ENCODE results near the gene HNRNPH1.

The HNRNPH1 gene

DNA sequence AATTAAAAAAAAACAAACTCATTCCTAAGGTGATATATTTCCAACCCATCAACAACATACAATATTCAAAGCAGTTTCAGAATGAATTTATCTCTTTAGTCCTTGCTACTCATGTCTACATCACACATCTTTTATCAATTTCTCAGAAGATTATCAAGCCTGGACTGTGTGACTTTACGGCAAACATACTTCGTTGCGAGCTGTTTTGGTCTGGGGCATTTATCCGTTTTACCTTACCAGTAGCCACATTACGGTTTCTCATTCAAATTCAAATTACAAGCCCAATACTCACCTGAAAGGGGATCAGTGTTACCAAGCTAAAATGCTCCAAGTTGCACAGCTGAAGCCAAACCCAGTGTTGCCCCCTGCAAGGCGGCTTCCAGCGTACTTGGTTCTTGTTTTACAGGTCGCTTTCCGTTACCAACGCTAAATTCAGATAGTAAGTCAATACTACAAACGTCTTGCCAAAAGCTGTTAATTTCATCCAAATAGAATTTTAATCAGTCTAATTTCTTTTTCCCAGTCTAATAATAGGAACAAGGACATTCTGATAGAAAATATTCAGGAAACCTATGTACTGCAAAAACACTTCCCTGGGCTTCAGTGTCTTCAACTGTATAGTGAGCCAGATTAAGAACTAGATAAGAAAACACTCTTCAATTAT is 1.8 kb downstream of the HNRNPH1 start:
- Histone ChIP-seq H3K4me1 (ENCODE audit: control insufficient read depth, insufficient read depth, low read length, poor library complexity, severe bottlenecking) (peaks cover 14% of the 10 kb centered on the region), H3K27ac (ENCODE audit: low read depth, low read length, severe bottlenecking) (peak overlapping the region; percentile 51), H3K9me3 (ENCODE audit: control insufficient read depth, low read length) (no peaks in the 10 kb centered on the region), H3K4me3 (ENCODE audit: extremely low read depth, insufficient read depth, low read length, poor library complexity, severe bottlenecking) (peak overlapping the region; percentile 96), H3K36me3 (ENCODE audit: control insufficient read depth, insufficient read depth, low read length) (peaks cover 57% of the 10 kb centered on the region)
- 13 to 21% methylated on average over 11 of the region's 11 CpGs for WGBS, 2 experiments (ENCODE audit: insufficient coverage in 2 of 2)

DNA sequence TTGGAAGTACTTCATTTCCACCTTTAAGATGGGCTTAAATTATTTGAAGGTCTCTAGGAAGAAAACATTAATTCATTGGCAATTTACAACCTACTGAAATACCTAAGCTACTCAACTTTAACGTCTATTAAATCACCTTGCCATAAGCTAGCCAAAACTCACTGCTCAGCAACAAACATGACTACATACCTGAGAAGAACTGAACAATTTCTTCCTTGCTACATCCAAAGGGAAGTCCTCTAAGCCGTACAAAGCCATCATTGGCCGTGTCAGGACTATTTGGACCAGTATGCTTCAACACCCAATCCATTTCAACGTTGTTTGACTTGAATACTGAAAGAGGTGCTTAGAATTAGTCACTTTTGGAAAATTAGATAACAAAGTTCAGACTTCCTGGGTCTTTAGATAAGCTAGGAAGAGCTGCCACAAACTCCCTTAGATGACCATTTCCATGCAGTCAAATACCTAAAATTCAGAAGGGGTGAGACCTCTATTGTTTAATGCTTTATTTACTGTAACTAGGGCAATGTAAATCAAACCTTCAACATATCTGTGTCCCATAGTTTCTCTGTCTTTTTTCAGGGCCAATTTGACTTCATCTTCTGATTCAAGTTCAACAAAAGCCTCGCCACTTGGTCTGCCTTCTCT is 2.6 kb downstream of the HNRNPH1 start:
- H3K4me3 ChIP-seq (ENCODE audit: extremely low read depth, insufficient read depth, low read length, poor library complexity, severe bottlenecking) = peak overlapping the region; percentile 96
- peaks cover 14% of the 10 kb centered on the region for H3K4me1 ChIP-seq (ENCODE audit: control insufficient read depth, insufficient read depth, low read length, poor library complexity, severe bottlenecking)
- H3K27ac ChIP-seq (ENCODE audit: low read depth, low read length, severe bottlenecking) = peak overlapping the region; percentile 51
- WGBS, 2 experiments (ENCODE audit: insufficient coverage in 2 of 2) = 34 to 38% methylated on average over 3 of the region's 5 CpGs
- no peaks in the 10 kb centered on the region for H3K9me3 ChIP-seq (ENCODE audit: control insufficient read depth, low read length)
- H3K36me3 ChIP-seq (ENCODE audit: control insufficient read depth, insufficient read depth, low read length) = peaks cover 65% of the 10 kb centered on the region

DNA sequence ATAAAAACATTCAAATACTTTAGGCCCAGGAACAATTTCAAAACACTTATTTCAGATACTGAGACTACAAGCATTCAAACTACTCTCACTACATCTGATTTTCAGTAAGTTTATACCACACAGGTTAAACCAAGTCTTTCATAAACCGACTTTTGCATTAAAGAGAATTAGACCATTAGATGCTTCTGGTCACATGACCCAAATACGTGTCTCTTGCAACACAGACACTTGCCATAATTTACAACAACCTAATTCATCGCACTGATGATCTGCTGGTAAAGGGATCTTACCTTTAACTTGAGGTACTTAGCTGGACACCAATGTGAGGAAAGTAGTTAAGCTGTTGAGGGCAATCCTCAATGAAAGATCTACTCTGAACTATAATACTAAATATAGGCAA is 3.2 kb downstream of the HNRNPH1 start:
- no peaks in the 10 kb centered on the region for H3K9me3 ChIP-seq (ENCODE audit: control insufficient read depth, low read length)
- H3K4me3 ChIP-seq (ENCODE audit: extremely low read depth, insufficient read depth, low read length, poor library complexity, severe bottlenecking) = peak overlapping the region; percentile 96
- H3K36me3 ChIP-seq (ENCODE audit: control insufficient read depth, insufficient read depth, low read length) = peaks cover 70% of the 10 kb centered on the region
- peaks cover 14% of the 10 kb centered on the region for H3K4me1 ChIP-seq (ENCODE audit: control insufficient read depth, insufficient read depth, low read length, poor library complexity, severe bottlenecking)
- WGBS, 2 experiments (ENCODE audit: insufficient coverage in 2 of 2) = 33 to 71% methylated on average over 1 of the region's 3 CpGs
- H3K27ac ChIP-seq (ENCODE audit: low read depth, low read length, severe bottlenecking) = no peak overlapping the region

DNA sequence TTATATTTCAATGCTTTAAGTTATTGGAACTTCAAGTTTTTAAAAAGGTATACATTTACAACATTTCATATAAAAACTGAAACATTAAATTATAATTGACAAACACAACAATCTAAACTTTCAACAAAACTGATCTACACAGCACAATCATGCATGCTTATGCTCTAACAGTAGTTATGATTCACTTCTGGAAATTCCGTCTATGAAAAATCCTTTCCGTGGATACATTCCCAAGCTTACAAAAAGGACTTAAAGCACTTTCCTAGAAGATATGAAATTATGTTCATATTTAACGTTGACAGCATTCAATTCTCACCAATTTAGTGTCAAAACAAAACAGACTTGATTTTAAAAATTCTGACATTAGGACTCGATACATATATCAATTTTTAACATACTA is 3.7 kb downstream of the HNRNPH1 start:
- Histone ChIP-seq H3K4me3 (ENCODE audit: extremely low read depth, insufficient read depth, low read length, poor library complexity, severe bottlenecking) (peak overlapping the region; percentile 96), H3K27ac (ENCODE audit: low read depth, low read length, severe bottlenecking) (no peak overlapping the region), H3K36me3 (ENCODE audit: control insufficient read depth, insufficient read depth, low read length) (peaks cover 76% of the 10 kb centered on the region), H3K4me1 (ENCODE audit: control insufficient read depth, insufficient read depth, low read length, poor library complexity, severe bottlenecking) (peaks cover 14% of the 10 kb centered on the region), H3K9me3 (ENCODE audit: control insufficient read depth, low read length) (no peaks in the 10 kb centered on the region)
- 86% methylated on average over 1 of the region's 4 CpGs; no CpG with 5 or more reads in 1 of the 2 experiments for WGBS, 2 experiments (ENCODE audit: insufficient coverage in 2 of 2)

DNA sequence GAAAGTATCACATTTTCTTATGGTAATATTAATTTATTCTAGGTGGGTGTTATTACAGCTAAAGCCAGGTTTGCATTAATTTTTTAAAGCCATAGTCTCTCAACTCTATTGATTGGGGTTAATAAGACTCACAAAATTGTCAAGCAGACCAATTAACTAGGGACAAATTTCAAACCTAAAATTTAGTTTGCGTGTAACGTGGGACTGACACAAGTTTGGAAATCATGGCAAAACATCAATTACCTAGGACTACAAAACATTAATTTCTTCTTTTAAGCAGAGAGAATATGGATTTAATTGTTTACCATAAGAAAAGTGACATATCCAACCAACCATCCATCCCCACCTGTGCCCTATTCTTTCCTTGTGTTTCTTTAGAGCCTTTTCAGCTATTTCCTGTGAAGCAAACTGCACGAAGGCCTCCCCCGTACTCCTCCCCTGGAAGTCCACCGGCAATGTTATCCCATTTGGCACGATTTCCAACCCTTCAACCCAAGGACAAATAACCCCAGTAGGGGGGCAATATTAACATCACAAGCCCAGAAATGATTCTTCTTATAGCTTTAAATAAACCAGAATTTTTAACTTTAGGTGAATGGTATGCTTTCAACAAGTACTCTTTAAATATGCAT is 4.4 kb downstream of the HNRNPH1 start:
- H3K4me3 ChIP-seq (ENCODE audit: extremely low read depth, insufficient read depth, low read length, poor library complexity, severe bottlenecking) = peak overlapping the region; percentile 15
- H3K9me3 ChIP-seq (ENCODE audit: control insufficient read depth, low read length) = no peaks in the 10 kb centered on the region

DNA sequence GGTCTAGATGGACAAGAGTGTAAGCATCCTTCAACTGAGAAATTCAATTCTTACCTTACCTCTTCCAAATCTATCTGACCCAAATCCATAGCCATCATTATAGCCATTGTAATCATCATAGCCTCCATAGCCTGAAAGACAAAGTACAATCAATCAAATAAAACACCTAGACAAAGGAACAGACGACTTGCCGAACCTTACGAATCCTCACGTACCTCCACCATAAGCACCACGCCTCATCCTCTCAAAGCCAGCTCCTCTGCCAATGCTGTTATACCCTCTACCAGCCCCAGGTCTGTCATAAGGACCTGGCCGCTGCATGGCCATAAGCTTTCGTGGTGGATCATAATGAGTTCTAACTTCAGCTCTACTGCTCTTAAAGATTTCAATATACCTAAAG is 5.5 kb downstream of the HNRNPH1 start:
- peaks cover 94% of the 10 kb centered on the region for H3K36me3 ChIP-seq (ENCODE audit: control insufficient read depth, insufficient read depth, low read length)
- no peaks in the 10 kb centered on the region for H3K9me3 ChIP-seq (ENCODE audit: control insufficient read depth, low read length)
- H3K4me3 ChIP-seq (ENCODE audit: extremely low read depth, insufficient read depth, low read length, poor library complexity, severe bottlenecking) = no peak overlapping the region
- peak overlapping the region; percentile 41 for H3K27ac ChIP-seq (ENCODE audit: low read depth, low read length, severe bottlenecking)
- WGBS, 2 experiments (ENCODE audit: insufficient coverage in 2 of 2) = 94 to 100% methylated on average over 4 to 5 of the region's 7 CpGs
- H3K4me1 ChIP-seq (ENCODE audit: control insufficient read depth, insufficient read depth, low read length, poor library complexity, severe bottlenecking) = peaks cover 8% of the 10 kb centered on the region

More for the DNA sequence above, 4.4 kb downstream of the HNRNPH1 start:
- H3K4me1 ChIP-seq (ENCODE audit: control insufficient read depth, insufficient read depth, low read length, poor library complexity, severe bottlenecking) = peaks cover 8% of the 10 kb centered on the region
- WGBS, 2 experiments (ENCODE audit: insufficient coverage in 2 of 2) = 55 to 59% methylated on average over 4 to 6 of the region's 6 CpGs
- peaks cover 83% of the 10 kb centered on the region for H3K36me3 ChIP-seq (ENCODE audit: control insufficient read depth, insufficient read depth, low read length)
- no peak overlapping the region for H3K27ac ChIP-seq (ENCODE audit: low read depth, low read length, severe bottlenecking)

DNA sequence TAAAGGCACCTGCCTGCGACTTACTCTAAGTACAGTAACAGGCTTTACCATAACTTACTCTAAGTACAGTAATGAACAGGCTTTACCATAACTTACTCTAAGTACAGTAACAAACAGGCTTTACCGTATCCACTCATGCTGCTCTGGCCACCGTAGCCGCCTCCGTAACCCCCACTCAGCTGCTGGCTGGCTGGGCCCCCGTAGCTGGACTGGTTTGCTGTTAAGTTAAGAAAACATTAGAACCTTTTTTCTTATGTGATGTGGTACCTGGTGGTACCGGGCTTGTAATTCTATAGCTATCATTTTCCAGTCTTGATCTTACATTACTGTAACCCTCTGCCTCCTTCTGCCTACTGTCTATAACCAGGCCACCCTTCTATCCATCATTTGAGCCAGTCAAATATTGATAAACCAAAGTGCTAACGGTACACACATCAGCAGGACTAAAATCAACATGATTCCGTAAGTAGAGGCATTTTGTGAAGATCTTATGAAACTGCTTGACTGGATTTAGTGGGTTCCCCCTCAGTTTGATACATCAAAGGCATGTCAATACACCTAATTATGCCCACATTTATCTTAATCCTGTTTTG is 7.4 kb downstream of the HNRNPH1 start:
- peak overlapping the region; percentile 19 for H3K27ac ChIP-seq (ENCODE audit: low read depth, low read length, severe bottlenecking)
- peaks cover 12% of the 10 kb centered on the region for H3K4me1 ChIP-seq (ENCODE audit: control insufficient read depth, insufficient read depth, low read length, poor library complexity, severe bottlenecking)
- 99 to 100% methylated on average over 2 to 7 of the region's 9 CpGs for WGBS, 2 experiments (ENCODE audit: insufficient coverage in 2 of 2)
- H3K9me3 ChIP-seq (ENCODE audit: control insufficient read depth, low read length) = no peaks in the 10 kb centered on the region
- H3K4me3 ChIP-seq (ENCODE audit: extremely low read depth, insufficient read depth, low read length, poor library complexity, severe bottlenecking) = no peak overlapping the region
- H3K36me3 ChIP-seq (ENCODE audit: control insufficient read depth, insufficient read depth, low read length) = peaks cover 97% of the 10 kb centered on the region

DNA sequence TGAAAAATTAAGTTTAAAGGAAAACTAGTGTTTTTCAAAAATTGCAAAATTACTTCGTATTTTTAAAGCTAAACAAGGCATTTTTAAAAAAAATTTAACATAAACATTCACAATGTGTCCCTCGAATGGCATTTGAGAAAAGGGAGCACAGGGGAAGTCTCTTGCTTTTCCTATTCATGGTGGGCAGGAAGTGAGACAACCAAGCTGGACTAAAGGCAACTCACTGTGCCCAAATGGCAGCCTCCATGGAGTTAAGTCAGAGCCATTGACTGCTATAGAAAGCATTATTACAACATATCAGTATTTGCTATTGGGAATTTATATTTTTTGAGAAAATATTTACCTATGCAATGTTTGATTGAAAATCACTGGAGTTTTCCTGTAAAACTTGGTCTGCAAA is 8.3 kb downstream of the HNRNPH1 start:
- peaks cover 97% of the 10 kb centered on the region for H3K36me3 ChIP-seq (ENCODE audit: control insufficient read depth, insufficient read depth, low read length)

DNA sequence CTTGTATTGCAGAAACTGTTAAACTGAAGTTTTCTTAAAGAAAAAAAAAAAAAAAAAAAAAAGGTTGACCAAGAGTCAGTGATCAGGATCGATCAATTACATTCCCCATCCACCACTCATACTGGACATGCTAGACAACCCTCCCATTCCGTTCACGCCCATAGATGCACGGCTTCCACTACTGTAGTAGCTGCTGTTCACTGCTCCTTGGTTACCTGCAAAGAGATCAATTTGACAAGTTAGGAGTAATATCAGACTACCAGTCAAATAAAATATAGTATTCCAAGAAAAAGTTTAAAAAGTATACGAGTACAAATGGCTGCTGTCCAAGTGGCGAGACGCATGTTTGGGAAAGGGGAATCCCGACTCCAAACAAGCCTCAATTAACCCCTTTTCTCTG is 8.7 kb downstream of the HNRNPH1 start:
- Histone ChIP-seq H3K27ac (ENCODE audit: low read depth, low read length, severe bottlenecking) (peak overlapping the region; percentile 12), H3K36me3 (ENCODE audit: control insufficient read depth, insufficient read depth, low read length) (peaks cover 97% of the 10 kb centered on the region), H3K4me1 (ENCODE audit: control insufficient read depth, insufficient read depth, low read length, poor library complexity, severe bottlenecking) (peaks cover 12% of the 10 kb centered on the region), H3K9me3 (ENCODE audit: control insufficient read depth, low read length) (no peaks in the 10 kb centered on the region), H3K4me3 (ENCODE audit: extremely low read depth, insufficient read depth, low read length, poor library complexity, severe bottlenecking) (no peak overlapping the region)
- 96 to 98% methylated on average over 4 to 8 of the region's 8 CpGs for WGBS, 2 experiments (ENCODE audit: insufficient coverage in 2 of 2)

More for the DNA sequence above, 8.3 kb downstream of the HNRNPH1 start:
- Histone ChIP-seq H3K4me3 (ENCODE audit: extremely low read depth, insufficient read depth, low read length, poor library complexity, severe bottlenecking) (no peak overlapping the region), H3K27ac (ENCODE audit: low read depth, low read length, severe bottlenecking) (no peak overlapping the region), H3K4me1 (ENCODE audit: control insufficient read depth, insufficient read depth, low read length, poor library complexity, severe bottlenecking) (peaks cover 12% of the 10 kb centered on the region), H3K9me3 (ENCODE audit: control insufficient read depth, low read length) (no peaks in the 10 kb centered on the region)
- WGBS, 2 experiments (ENCODE audit: insufficient coverage in 2 of 2) = 100% methylated on average over 1 of the region's 2 CpGs; no CpG with 5 or more reads in 1 of the 2 experiments

DNA sequence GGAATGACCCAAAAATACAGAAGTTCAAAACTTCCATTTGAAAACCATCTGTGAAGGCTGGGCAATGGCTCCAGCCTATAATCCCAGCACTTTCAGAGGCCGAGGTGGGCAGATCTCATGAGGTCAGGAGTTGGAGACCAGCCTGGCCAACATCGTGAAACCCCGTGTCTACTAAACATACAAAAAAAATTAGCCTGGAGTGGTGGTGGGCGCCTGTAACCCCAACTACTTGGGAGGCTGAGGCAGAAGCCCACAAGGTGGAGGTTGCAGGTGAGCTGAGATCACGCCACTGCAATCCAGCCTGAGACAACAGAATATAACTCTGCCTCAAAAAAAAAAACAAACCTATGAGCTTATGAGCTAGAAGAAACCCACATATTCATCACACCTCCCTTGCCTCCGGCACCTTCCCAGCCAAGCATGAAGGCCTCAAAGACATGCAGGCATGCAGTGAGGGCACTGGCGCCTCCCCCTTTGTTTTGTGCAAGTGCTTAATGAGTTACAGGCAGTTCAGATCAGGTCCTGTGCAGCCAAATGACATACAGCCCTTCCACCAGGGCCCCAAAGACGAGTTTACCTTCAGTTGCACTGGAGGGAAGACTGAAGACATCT is 9.9 kb downstream of the HNRNPH1 start:
- peaks cover 12% of the 10 kb centered on the region for H3K4me1 ChIP-seq (ENCODE audit: control insufficient read depth, insufficient read depth, low read length, poor library complexity, severe bottlenecking)
- H3K27ac ChIP-seq (ENCODE audit: low read depth, low read length, severe bottlenecking) = peak overlapping the region; percentile 14
- no peaks in the 10 kb centered on the region for H3K9me3 ChIP-seq (ENCODE audit: control insufficient read depth, low read length)
- H3K4me3 ChIP-seq (ENCODE audit: extremely low read depth, insufficient read depth, low read length, poor library complexity, severe bottlenecking) = no peak overlapping the region
- WGBS, 2 experiments (ENCODE audit: insufficient coverage in 2 of 2) = 93 to 95% methylated on average over 4 to 5 of the region's 8 CpGs
- peaks cover 97% of the 10 kb centered on the region for H3K36me3 ChIP-seq (ENCODE audit: control insufficient read depth, insufficient read depth, low read length)
